ENCODE measurements around the gene DHRSX. TPM values are rescaled to one million over a fixed set of nuclear protein-coding genes. Genes with fewer than 3 reads are reported as not detected.

Gene DHRSX
- total and polyA plus RNA-seq, 3 donors from 2014 or later = 15.3 to 31.3 (median 29.2) TPM

DNA sequence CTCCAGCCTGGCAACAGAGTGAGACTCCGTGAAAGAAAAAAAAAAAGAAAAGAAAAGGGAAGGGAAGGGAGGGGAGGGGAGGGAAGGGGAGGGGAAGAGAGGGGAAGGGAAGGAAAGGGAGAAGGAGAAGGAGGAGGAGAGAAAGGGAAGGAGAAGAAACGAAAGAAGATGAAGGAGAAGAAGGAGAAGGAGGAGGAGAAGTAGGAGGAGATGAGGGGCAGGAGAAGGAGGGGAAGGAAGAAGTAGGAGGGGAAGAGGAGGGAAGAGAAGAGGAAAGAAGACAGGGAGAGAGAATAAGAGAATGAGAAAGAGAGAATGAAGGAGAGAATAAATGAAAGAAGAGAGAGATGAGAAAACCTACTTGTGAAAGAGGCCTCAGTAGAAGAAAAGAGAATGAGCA, 170.3 kb downstream of the DHRSX start:
- 63 to 73% methylated on average over 2 of the region's 2 CpGs for WGBS, 2 donors
- DNase-seq = no peak
- intact Hi-C loops (cut with DNase I; ENCODE audit: low total_unique reads) = no loop called here
- Histone ChIP-seq H3K4me3 (no peak overlapping the region), H3K27me3 (no peaks in the 10 kb centered on the region), H3K4me1 (no peaks in the 10 kb centered on the region), H3K9me3 (no peaks in the 10 kb centered on the region), H3K27ac (no peak overlapping the region), H3K36me3 (ENCODE audit: low read depth, missing control alignments) (no peaks in the 10 kb centered on the region)
- TF ChIP-seq, protein P1, sequence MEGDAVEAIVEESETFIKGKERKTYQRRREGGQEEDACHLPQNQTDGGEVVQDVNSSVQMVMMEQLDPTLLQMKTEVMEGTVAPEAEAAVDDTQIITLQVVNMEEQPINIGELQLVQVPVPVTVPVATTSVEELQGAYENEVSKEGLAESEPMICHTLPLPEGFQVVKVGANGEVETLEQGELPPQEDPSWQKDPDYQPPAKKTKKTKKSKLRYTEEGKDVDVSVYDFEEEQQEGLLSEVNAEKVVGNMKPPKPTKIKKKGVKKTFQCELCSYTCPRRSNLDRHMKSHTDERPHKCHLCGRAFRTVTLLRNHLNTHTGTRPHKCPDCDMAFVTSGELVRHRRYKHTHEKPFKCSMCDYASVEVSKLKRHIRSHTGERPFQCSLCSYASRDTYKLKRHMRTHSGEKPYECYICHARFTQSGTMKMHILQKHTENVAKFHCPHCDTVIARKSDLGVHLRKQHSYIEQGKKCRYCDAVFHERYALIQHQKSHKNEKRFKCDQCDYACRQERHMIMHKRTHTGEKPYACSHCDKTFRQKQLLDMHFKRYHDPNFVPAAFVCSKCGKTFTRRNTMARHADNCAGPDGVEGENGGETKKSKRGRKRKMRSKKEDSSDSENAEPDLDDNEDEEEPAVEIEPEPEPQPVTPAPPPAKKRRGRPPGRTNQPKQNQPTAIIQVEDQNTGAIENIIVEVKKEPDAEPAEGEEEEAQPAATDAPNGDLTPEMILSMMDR (IDR thresholded peaks at IDR 0.05) = no peak
- no peak for TF ChIP-seq POLR2A (IDR thresholded peaks at IDR 0.05)

DNA sequence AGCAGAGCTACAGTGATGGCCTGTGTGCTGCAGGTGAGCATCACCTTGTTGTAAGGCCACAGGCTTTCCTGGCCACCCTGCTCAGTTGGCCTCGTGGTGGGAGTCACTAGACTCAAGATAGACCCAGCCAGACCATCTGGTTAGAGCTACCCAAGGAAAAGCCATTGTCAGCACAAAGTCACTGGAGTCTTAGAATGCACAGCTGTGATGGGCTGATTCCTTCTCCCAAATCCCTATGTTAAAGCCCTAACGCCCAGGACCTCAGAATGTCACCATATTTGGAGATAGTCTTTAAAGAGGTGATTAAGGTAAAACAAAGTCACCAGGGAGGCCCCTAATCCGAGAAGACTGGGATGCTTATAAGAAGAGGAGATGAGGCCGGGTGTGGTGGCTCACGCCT, 173.4 kb downstream of the DHRSX start:
- WGBS, 2 donors = 91 to 95% methylated on average over 5 of the region's 5 CpGs
- DNase-seq = no peak

DNA sequence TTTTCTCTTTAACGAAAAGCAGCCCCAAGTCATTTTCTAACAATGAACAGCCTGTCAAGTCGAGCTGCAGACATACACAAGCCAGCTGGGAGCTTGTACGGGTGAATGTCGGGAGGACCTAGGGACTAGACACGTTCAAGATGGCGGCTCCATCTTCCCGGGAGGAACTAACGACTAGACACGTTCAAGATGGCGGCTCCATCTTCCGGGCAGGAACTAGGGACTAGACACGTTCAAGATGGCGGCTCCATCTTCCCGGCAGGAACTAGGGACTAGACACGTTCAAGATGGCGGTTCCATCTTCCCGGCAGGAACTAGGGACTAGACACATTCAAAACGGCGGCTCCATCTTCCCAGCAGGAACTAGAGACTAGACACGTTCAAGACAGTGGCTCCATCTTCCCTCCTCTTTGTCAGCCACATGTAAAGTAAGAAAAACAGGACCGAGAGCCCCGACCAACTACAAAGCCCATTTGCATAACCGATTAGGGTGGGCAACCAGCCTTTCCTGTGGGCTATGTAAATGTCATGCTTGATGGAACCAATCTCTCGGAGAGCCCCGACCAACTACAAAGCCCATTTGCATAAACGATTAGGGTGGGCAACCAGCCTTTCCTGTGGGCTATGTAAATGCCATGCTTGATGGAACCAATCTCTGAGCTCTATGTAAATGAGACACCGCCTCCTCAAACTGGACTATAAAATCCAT, 175.5 kb downstream of the DHRSX start:
- Histone ChIP-seq H3K4me3 (peak overlapping the region; percentile 41 to 48), H3K27ac (peak overlapping the region in 1 of 2 donors; percentile 80), H3K36me3 (ENCODE audit: low read depth, missing control alignments) (no peaks in the 10 kb centered on the region), H3K4me1 (no peaks in the 10 kb centered on the region), H3K9me3 (no peaks in the 10 kb centered on the region), H3K27me3 (no peaks in the 10 kb centered on the region)
- intact Hi-C loops (cut with DNase I; ENCODE audit: low total_unique reads) = no loop called here
- TF ChIP-seq, protein P1 (IDR thresholded peaks at IDR 0.05) = no peak
- no peak for TF ChIP-seq POLR2A (IDR thresholded peaks at IDR 0.05)
- 40 to 62% methylated on average over 26 to 27 of the region's 27 CpGs for WGBS, 2 donors
- DNase-seq = peak; percentile 86

More for the DNA sequence above, 173.4 kb downstream of the DHRSX start:
- Histone ChIP-seq H3K27me3 (no peaks in the 10 kb centered on the region), H3K4me1 (no peaks in the 10 kb centered on the region), H3K27ac (no peak overlapping the region), H3K4me3 (no peak overlapping the region), H3K36me3 (ENCODE audit: low read depth, missing control alignments) (no peaks in the 10 kb centered on the region), H3K9me3 (no peaks in the 10 kb centered on the region)
- intact Hi-C loops (cut with DNase I; ENCODE audit: low total_unique reads) = no loop called here
- TF ChIP-seq, protein P1 (IDR thresholded peaks at IDR 0.05) = no peak
- TF ChIP-seq POLR2A (IDR thresholded peaks at IDR 0.05) = no peak

DNA sequence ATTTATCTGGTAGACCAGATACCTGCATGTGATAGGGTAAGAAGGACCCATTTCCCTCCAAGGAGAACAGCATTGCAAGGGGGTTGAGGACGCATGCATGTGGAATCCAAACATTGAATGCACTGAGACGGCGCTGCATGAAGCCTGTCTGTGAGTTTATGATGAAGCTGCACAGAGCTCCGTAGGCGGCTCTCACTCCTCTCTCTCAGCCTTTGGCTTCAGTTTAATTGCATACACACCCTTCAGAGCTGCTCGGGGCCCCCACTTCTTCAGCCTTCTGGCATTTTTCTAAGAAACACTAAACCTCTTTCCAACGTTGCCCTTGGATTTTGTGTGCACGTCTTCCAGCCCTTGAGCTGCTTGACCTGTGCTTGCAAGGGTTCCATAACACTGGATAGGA, 176.6 kb downstream of the DHRSX start:
- Histone ChIP-seq H3K27ac (no peak overlapping the region), H3K4me1 (no peaks in the 10 kb centered on the region), H3K4me3 (peak overlapping the region in 1 of 2 donors; percentile 41), H3K9me3 (no peaks in the 10 kb centered on the region), H3K36me3 (ENCODE audit: low read depth, missing control alignments) (no peaks in the 10 kb centered on the region), H3K27me3 (no peaks in the 10 kb centered on the region)
- DNase-seq = no peak
- 60% methylated on average over 8 of the region's 8 CpGs for WGBS, 2 donors
- intact Hi-C loops (cut with DNase I; ENCODE audit: low total_unique reads) = no loop called here
- TF ChIP-seq POLR2A (IDR thresholded peaks at IDR 0.05) = no peak
- TF ChIP-seq, protein P1 (IDR thresholded peaks at IDR 0.05) = no peak

DNA sequence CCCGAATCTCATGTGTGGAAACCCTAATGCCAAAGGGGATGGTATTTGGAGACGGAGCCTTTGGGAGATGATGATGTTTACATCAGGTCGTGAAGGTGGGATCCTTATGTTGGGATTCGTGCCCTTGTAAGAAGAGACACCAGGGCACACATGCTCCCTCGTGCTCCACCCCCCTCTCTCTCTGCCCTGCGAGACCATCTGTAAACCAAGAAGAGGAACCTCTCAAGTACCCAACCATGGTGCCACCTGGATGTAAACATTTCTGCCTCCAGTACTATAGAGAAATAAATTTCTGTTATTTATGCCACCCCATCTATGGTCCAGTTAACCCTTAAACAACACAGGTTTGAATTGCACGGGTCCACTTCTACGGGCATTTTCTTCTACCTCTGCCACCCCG, 179.4 kb downstream of the DHRSX start:
- no peaks in the 10 kb centered on the region for H3K9me3 ChIP-seq
- H3K4me1 ChIP-seq = no peaks in the 10 kb centered on the region
- WGBS, 2 donors = 79 to 90% methylated on average over 9 of the region's 9 CpGs
- DNase-seq = no peak
- no peak overlapping the region for H3K27ac ChIP-seq
- intact Hi-C loops (cut with DNase I; ENCODE audit: low total_unique reads) = no loop called here
- H3K4me3 ChIP-seq = no peak overlapping the region
- no peaks in the 10 kb centered on the region for H3K27me3 ChIP-seq
- TF ChIP-seq, protein P1 (IDR thresholded peaks at IDR 0.05) = no peak
- no peak for TF ChIP-seq POLR2A (IDR thresholded peaks at IDR 0.05)
- no peaks in the 10 kb centered on the region for H3K36me3 ChIP-seq (ENCODE audit: low read depth, missing control alignments)

Measured in testis (tissue), 3 donors.